Endometrial microvascular endothelial cells (primary cell): ENCODE data around the gene APP. TPM values are rescaled to one million over a fixed set of nuclear protein-coding genes. Genes with fewer than 3 reads are reported as not detected.

Experiments
- in situ Hi-C: cut with HindIII; loops from 2 replicates; pipeline ENCODE4 v1.10.0; 2017; ENCODE audit warnings: low sequenced_read_pairs, low pct_unique_long_range_greater_than_20kb; ENCODE audit errors: inconsistent ontology term
- total RNA-seq: library from RNA; depleted of rRNA; stranded (reverse); fragments of >200 nt; gene quantifications from one replicate; pipeline ENCODE4 v1.2.3, GENCODE V29; 2015; ENCODE audit errors: inconsistent ontology term

APP gene
- total RNA-seq, 1 donor from 2014 or later: 810 TPM

GRCh38 chr21:25842925-25843324 lies 327.6 kb downstream of the APP start:
- in situ Hi-C loops: no loop called here

- in situ Hi-C loops: no loop called here
Measured at GRCh38 chr21:25838809-25839208, 331.8 kb downstream of the APP start.

- in situ Hi-C loops: no loop called here
Measured at GRCh38 chr21:25837533-25838265, 332.9 kb downstream of the APP start.

GRCh38 chr21:25836396-25836795 lies 334.2 kb downstream of the APP start:
- in situ Hi-C loops: no loop called here

- in situ Hi-C loops: no loop called here
Measured at GRCh38 chr21:25834381-25834780, 336.2 kb downstream of the APP start.

GRCh38 chr21:25831300-25831960 lies 339.1 kb downstream of the APP start:
- in situ Hi-C loops: no loop called here
